ENCODE measurements around the gene DPF3. TPM values are rescaled to one million over a fixed set of nuclear protein-coding genes. Genes with fewer than 3 reads are reported as not detected.

DPF3 gene
- total RNA-seq, 1 donor from 2014 or later, result 4.3 TPM

GRCh38 chr14:72666610-72667009 lies 227.3 kb downstream of the DPF3 start:
- intact Hi-C loops (cut with micrococcal nuclease), result loop anchor here (5.0 kb wide), 1 partner anchor 74 kb away; no protein-coding TSS in a partner anchor
- peaks cover 23% of the 10 kb centered on the region for H3K36me3 Mint-ChIP-seq (ENCODE audit: low read depth)

GRCh38 chr14:72665259-72665658 lies 228.6 kb downstream of the DPF3 start:
- H3K27me3 Mint-ChIP-seq (ENCODE audit: insufficient read depth), result peaks cover 5% of the 10 kb centered on the region
- peaks cover 27% of the 10 kb centered on the region for H3K36me3 Mint-ChIP-seq (ENCODE audit: low read depth)
- H3K9me3 Mint-ChIP-seq, result no peaks in the 10 kb centered on the region
- H3K4me1 Mint-ChIP-seq (ENCODE audit: low read depth), result peaks cover 21% of the 10 kb centered on the region
- no peak overlapping the region for H3K27ac Mint-ChIP-seq
- H3K4me3 Mint-ChIP-seq, result no peak overlapping the region
- no peak for DNase-seq (ENCODE audit: low spot score)
- intact Hi-C loops (cut with micrococcal nuclease), result loop anchor here (5.0 kb wide), 1 partner anchor 73 kb away; no protein-coding TSS in a partner anchor

More at GRCh38 chr14:72666610-72667009, 227.3 kb downstream of the DPF3 start:
- Mint-ChIP-seq H3K4me1 (ENCODE audit: low read depth) (peaks cover 21% of the 10 kb centered on the region), H3K27ac (no peak overlapping the region), H3K9me3 (no peaks in the 10 kb centered on the region), H3K4me3 (no peak overlapping the region), H3K27me3 (ENCODE audit: insufficient read depth) (peaks cover 6% of the 10 kb centered on the region)
- DNase-seq (ENCODE audit: low spot score), result no peak

GRCh38 chr14:72664651-72665050 lies 229.2 kb downstream of the DPF3 start:
- no peak overlapping the region for H3K27ac Mint-ChIP-seq

GRCh38 chr14:72663956-72664650 lies 229.8 kb downstream of the DPF3 start:
- Mint-ChIP-seq H3K27ac (no peak overlapping the region), H3K4me1 (ENCODE audit: low read depth) (peaks cover 21% of the 10 kb centered on the region), H3K9me3 (no peaks in the 10 kb centered on the region), H3K4me3 (no peak overlapping the region), H3K27me3 (ENCODE audit: insufficient read depth) (peaks cover 4% of the 10 kb centered on the region), H3K36me3 (ENCODE audit: low read depth) (peaks cover 20% of the 10 kb centered on the region)
- no peak for DNase-seq (ENCODE audit: low spot score)
- intact Hi-C loops (cut with micrococcal nuclease), result no loop called here

More at GRCh38 chr14:72664651-72665050, 229.2 kb downstream of the DPF3 start:
- H3K36me3 Mint-ChIP-seq (ENCODE audit: low read depth), result peaks cover 23% of the 10 kb centered on the region
- H3K4me1 Mint-ChIP-seq (ENCODE audit: low read depth), result peaks cover 21% of the 10 kb centered on the region
- intact Hi-C loops (cut with micrococcal nuclease), result loop anchor here (5.0 kb wide), 1 partner anchor 72 kb away; no protein-coding TSS in a partner anchor
- no peak for DNase-seq (ENCODE audit: low spot score)
- no peaks in the 10 kb centered on the region for H3K9me3 Mint-ChIP-seq
- H3K27me3 Mint-ChIP-seq (ENCODE audit: insufficient read depth), result peaks cover 4% of the 10 kb centered on the region
- H3K4me3 Mint-ChIP-seq, result no peak overlapping the region

- DNase-seq (ENCODE audit: low spot score), result no peak
- no peak overlapping the region for H3K27ac Mint-ChIP-seq
- H3K36me3 Mint-ChIP-seq (ENCODE audit: low read depth), result peaks cover 21% of the 10 kb centered on the region
- H3K27me3 Mint-ChIP-seq (ENCODE audit: insufficient read depth), result peaks cover 2% of the 10 kb centered on the region
- intact Hi-C loops (cut with micrococcal nuclease), result no loop called here
- H3K4me3 Mint-ChIP-seq, result no peak overlapping the region
- H3K9me3 Mint-ChIP-seq, result no peaks in the 10 kb centered on the region
- peaks cover 21% of the 10 kb centered on the region for H3K4me1 Mint-ChIP-seq (ENCODE audit: low read depth)
Measured at GRCh38 chr14:72663076-72663487, 230.8 kb downstream of the DPF3 start.

- H3K4me3 Mint-ChIP-seq, result no peak overlapping the region
- intact Hi-C loops (cut with micrococcal nuclease), result no loop called here
- DNase-seq (ENCODE audit: low spot score), result no peak
- peaks cover 5% of the 10 kb centered on the region for H3K27me3 Mint-ChIP-seq (ENCODE audit: insufficient read depth)
- no peaks in the 10 kb centered on the region for H3K9me3 Mint-ChIP-seq
- no peak overlapping the region for H3K27ac Mint-ChIP-seq
- peaks cover 21% of the 10 kb centered on the region for H3K36me3 Mint-ChIP-seq (ENCODE audit: low read depth)
- H3K4me1 Mint-ChIP-seq (ENCODE audit: low read depth), result peaks cover 21% of the 10 kb centered on the region
Measured at GRCh38 chr14:72662214-72662613, 231.7 kb downstream of the DPF3 start.

GRCh38 chr14:72657214-72657921 lies 236.5 kb downstream of the DPF3 start:
- intact Hi-C loops (cut with micrococcal nuclease), result no loop called here
- no peaks in the 10 kb centered on the region for H3K4me1 Mint-ChIP-seq (ENCODE audit: low read depth)
- no peak for DNase-seq (ENCODE audit: low spot score)
- no peak overlapping the region for H3K4me3 Mint-ChIP-seq
- H3K27me3 Mint-ChIP-seq (ENCODE audit: insufficient read depth), result peaks cover 14% of the 10 kb centered on the region
- peaks cover 11% of the 10 kb centered on the region for H3K36me3 Mint-ChIP-seq (ENCODE audit: low read depth)
- no peak overlapping the region for H3K27ac Mint-ChIP-seq
- H3K9me3 Mint-ChIP-seq, result no peaks in the 10 kb centered on the region

- no peaks in the 10 kb centered on the region for H3K4me1 Mint-ChIP-seq (ENCODE audit: low read depth)
- DNase-seq (ENCODE audit: low spot score), result no peak
- H3K27me3 Mint-ChIP-seq (ENCODE audit: insufficient read depth), result peaks cover 16% of the 10 kb centered on the region
- intact Hi-C loops (cut with micrococcal nuclease), result no loop called here
- H3K36me3 Mint-ChIP-seq (ENCODE audit: low read depth), result peaks cover 1% of the 10 kb centered on the region
- no peak overlapping the region for H3K4me3 Mint-ChIP-seq
- H3K27ac Mint-ChIP-seq, result no peak overlapping the region
- no peaks in the 10 kb centered on the region for H3K9me3 Mint-ChIP-seq
Measured at GRCh38 chr14:72653026-72653425, 240.9 kb downstream of the DPF3 start.

GRCh38 chr14:72652179-72652578 lies 241.7 kb downstream of the DPF3 start:
- Mint-ChIP-seq H3K36me3 (ENCODE audit: low read depth) (no peaks in the 10 kb centered on the region), H3K27me3 (ENCODE audit: insufficient read depth) (peaks cover 11% of the 10 kb centered on the region), H3K9me3 (no peaks in the 10 kb centered on the region), H3K4me1 (ENCODE audit: low read depth) (no peaks in the 10 kb centered on the region), H3K4me3 (no peak overlapping the region), H3K27ac (no peak overlapping the region)
- intact Hi-C loops (cut with micrococcal nuclease), result no loop called here
- no peak for DNase-seq (ENCODE audit: low spot score)

- H3K4me3 Mint-ChIP-seq, result no peak overlapping the region
Measured at GRCh38 chr14:72651714-72652113, 242.2 kb downstream of the DPF3 start.

GRCh38 chr14:72651081-72651480 lies 242.8 kb downstream of the DPF3 start:
- no peak for DNase-seq (ENCODE audit: low spot score)
- intact Hi-C loops (cut with micrococcal nuclease), result no loop called here
- H3K4me1 Mint-ChIP-seq (ENCODE audit: low read depth), result no peaks in the 10 kb centered on the region

More at GRCh38 chr14:72651714-72652113, 242.2 kb downstream of the DPF3 start:
- H3K9me3 Mint-ChIP-seq, result no peaks in the 10 kb centered on the region
- H3K36me3 Mint-ChIP-seq (ENCODE audit: low read depth), result no peaks in the 10 kb centered on the region
- H3K27ac Mint-ChIP-seq, result no peak overlapping the region
- no peaks in the 10 kb centered on the region for H3K4me1 Mint-ChIP-seq (ENCODE audit: low read depth)
- intact Hi-C loops (cut with micrococcal nuclease), result no loop called here
- peaks cover 9% of the 10 kb centered on the region for H3K27me3 Mint-ChIP-seq (ENCODE audit: insufficient read depth)
- no peak for DNase-seq (ENCODE audit: low spot score)

GRCh38 chr14:72649603-72650227 lies 244.2 kb downstream of the DPF3 start:
- Mint-ChIP-seq H3K36me3 (ENCODE audit: low read depth) (no peaks in the 10 kb centered on the region), H3K4me3 (no peak overlapping the region)
- intact Hi-C loops (cut with micrococcal nuclease), result no loop called here

More at GRCh38 chr14:72651081-72651480, 242.8 kb downstream of the DPF3 start:
- H3K4me3 Mint-ChIP-seq, result no peak overlapping the region
- no peaks in the 10 kb centered on the region for H3K36me3 Mint-ChIP-seq (ENCODE audit: low read depth)
- H3K27me3 Mint-ChIP-seq (ENCODE audit: insufficient read depth), result peaks cover 7% of the 10 kb centered on the region
- no peak overlapping the region for H3K27ac Mint-ChIP-seq
- H3K9me3 Mint-ChIP-seq, result no peaks in the 10 kb centered on the region

GRCh38 chr14:72647782-72648181 lies 246.1 kb downstream of the DPF3 start:
- H3K27ac Mint-ChIP-seq, result no peak overlapping the region
- no peaks in the 10 kb centered on the region for H3K36me3 Mint-ChIP-seq (ENCODE audit: low read depth)
- peaks cover 7% of the 10 kb centered on the region for H3K27me3 Mint-ChIP-seq (ENCODE audit: insufficient read depth)
- peaks cover under 1% of the 10 kb centered on the region for H3K9me3 Mint-ChIP-seq
- H3K4me3 Mint-ChIP-seq, result no peak overlapping the region
- intact Hi-C loops (cut with micrococcal nuclease), result no loop called here
- DNase-seq (ENCODE audit: low spot score), result no peak
- H3K4me1 Mint-ChIP-seq (ENCODE audit: low read depth), result peaks cover 5% of the 10 kb centered on the region

More at GRCh38 chr14:72649603-72650227, 244.2 kb downstream of the DPF3 start:
- peaks cover 2% of the 10 kb centered on the region for H3K4me1 Mint-ChIP-seq (ENCODE audit: low read depth)
- no peaks in the 10 kb centered on the region for H3K9me3 Mint-ChIP-seq
- no peak for DNase-seq (ENCODE audit: low spot score)
- H3K27me3 Mint-ChIP-seq (ENCODE audit: insufficient read depth), result peaks cover 4% of the 10 kb centered on the region
- no peak overlapping the region for H3K27ac Mint-ChIP-seq

Data from activated T-helper 1 cell treated with anti-CD3 and anti-CD28 coated beads, Interleukin-12 subunit alpha, Interleukin-12 subunit beta, Interleukin-2, Interleukin-4 antibody, amounts not matched to agents 30 ng/mL and 10 ng/mL and 1 ng/mL, durations not matched to agents 14 hours and 24 hours and 36 hours (primary cell).